ENCODE results near the gene SLC49A4. TPM values are rescaled to one million over a fixed set of nuclear protein-coding genes. Genes with fewer than 3 reads are reported as not detected.
A peak's percentile ranks its signal among the peaks of the same experiment; 100 is the strongest.

The SLC49A4 gene
- total and polyA plus RNA-seq, 2 experiments from 2014 or later, result 39.1 to 59.2 TPM

DNA sequence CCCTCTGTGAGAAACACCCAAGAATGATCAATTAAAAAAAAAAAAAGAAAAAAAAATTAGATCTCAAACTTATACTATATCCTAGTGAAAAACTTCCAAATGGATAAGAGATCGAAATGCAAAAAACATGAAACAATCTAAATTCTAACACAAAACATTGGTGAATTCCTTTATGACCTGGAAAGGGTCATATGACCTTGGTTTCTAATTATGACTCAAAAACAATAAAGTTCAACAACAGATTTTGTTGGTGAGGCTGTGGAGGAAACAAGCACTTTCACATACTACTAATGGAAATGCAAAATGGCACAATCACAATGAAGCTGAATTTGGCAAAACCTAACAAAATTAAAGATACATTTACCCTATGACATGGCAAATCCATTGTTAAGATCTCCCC is 46.5 kb upstream of the SLC49A4 start:
- H2AFZ ChIP-seq, result no peak overlapping the region
- no peak for TF ChIP-seq EZH2phosphoT487 (IDR thresholded peaks at IDR 0.05; ENCODE audit: low read depth, severe bottlenecking, unreplicated experiment)
- TF ChIP-seq, protein P1, sequence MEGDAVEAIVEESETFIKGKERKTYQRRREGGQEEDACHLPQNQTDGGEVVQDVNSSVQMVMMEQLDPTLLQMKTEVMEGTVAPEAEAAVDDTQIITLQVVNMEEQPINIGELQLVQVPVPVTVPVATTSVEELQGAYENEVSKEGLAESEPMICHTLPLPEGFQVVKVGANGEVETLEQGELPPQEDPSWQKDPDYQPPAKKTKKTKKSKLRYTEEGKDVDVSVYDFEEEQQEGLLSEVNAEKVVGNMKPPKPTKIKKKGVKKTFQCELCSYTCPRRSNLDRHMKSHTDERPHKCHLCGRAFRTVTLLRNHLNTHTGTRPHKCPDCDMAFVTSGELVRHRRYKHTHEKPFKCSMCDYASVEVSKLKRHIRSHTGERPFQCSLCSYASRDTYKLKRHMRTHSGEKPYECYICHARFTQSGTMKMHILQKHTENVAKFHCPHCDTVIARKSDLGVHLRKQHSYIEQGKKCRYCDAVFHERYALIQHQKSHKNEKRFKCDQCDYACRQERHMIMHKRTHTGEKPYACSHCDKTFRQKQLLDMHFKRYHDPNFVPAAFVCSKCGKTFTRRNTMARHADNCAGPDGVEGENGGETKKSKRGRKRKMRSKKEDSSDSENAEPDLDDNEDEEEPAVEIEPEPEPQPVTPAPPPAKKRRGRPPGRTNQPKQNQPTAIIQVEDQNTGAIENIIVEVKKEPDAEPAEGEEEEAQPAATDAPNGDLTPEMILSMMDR (IDR thresholded peaks at IDR 0.05; ENCODE audit: poor library complexity), result no peak
- TF ChIP-seq EZH2 (IDR thresholded peaks at IDR 0.05; ENCODE audit: borderline replicate concordance), result no peak
- no peak for DNase-seq (ENCODE audit: low spot score)
- no peak overlapping the region for H3K27ac ChIP-seq
- H3K79me2 ChIP-seq, result no peaks in the 10 kb centered on the region
- no peaks in the 10 kb centered on the region for H3K27me3 ChIP-seq
- no peaks in the 10 kb centered on the region for H4K20me1 ChIP-seq (ENCODE audit: insufficient read depth, poor library complexity, severe bottlenecking)
- H3K4me3 ChIP-seq, result no peak overlapping the region
- no peaks in the 10 kb centered on the region for H3K4me1 ChIP-seq (ENCODE audit: insufficient read depth)
- H3K4me2 ChIP-seq, result no peak overlapping the region
- H3K9me3 ChIP-seq (ENCODE audit: low read depth), result no peaks in the 10 kb centered on the region
- 100% methylated on average over 1 of the region's 1 CpG for WGBS (ENCODE audit: low lambda C conversion rate, missing lambda C conversion rate)
- no peaks in the 10 kb centered on the region for H3K9me2 ChIP-seq (replicated peaks; ENCODE audit: insufficient read depth)
- no peaks in the 10 kb centered on the region for H3K36me3 ChIP-seq (replicated peaks; ENCODE audit: insufficient read depth, low read depth)

DNA sequence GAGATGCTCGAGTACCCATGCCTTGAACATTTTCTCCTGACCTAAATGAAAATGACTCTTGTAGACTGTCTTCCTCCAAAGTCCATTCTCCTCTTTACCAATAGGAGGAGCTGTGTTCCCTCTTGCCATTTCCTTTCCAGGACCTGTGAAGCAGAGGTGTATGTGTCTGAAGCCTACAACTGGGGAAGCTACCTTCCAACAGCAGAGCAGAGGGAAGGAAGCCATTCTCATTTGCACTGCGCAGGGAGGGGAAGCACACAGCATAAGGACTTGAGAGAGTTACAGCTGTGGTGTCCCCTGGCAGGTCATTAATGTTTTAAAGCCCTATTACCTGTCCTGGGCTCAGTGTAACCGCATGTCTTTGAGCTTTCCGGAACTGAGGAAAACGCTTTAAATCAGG is 39.9 kb upstream of the SLC49A4 start:
- no peaks in the 10 kb centered on the region for H3K9me2 ChIP-seq (replicated peaks; ENCODE audit: insufficient read depth)
- no peak overlapping the region for H2AFZ ChIP-seq
- peak; percentile 65 for DNase-seq (ENCODE audit: low spot score)
- H3K27me3 ChIP-seq, result no peaks in the 10 kb centered on the region
- peak overlapping the region; percentile 28 for H3K4me2 ChIP-seq
- H3K9me3 ChIP-seq (ENCODE audit: low read depth), result no peaks in the 10 kb centered on the region
- no peak overlapping the region for H3K4me3 ChIP-seq
- WGBS (ENCODE audit: low lambda C conversion rate, missing lambda C conversion rate), result 70% methylated on average over 5 of the region's 5 CpGs
- no peak for TF ChIP-seq EZH2phosphoT487 (IDR thresholded peaks at IDR 0.05; ENCODE audit: low read depth, severe bottlenecking, unreplicated experiment)
- TF ChIP-seq, protein P1 (IDR thresholded peaks at IDR 0.05; ENCODE audit: poor library complexity), result peak; percentile 61
- peaks cover 16% of the 10 kb centered on the region for H3K4me1 ChIP-seq (ENCODE audit: insufficient read depth)
- H3K27ac ChIP-seq, result peak overlapping the region; percentile 87
- H3K36me3 ChIP-seq (replicated peaks; ENCODE audit: insufficient read depth, low read depth), result no peaks in the 10 kb centered on the region
- H3K79me2 ChIP-seq, result no peaks in the 10 kb centered on the region
- no peaks in the 10 kb centered on the region for H4K20me1 ChIP-seq (ENCODE audit: insufficient read depth, poor library complexity, severe bottlenecking)

DNA sequence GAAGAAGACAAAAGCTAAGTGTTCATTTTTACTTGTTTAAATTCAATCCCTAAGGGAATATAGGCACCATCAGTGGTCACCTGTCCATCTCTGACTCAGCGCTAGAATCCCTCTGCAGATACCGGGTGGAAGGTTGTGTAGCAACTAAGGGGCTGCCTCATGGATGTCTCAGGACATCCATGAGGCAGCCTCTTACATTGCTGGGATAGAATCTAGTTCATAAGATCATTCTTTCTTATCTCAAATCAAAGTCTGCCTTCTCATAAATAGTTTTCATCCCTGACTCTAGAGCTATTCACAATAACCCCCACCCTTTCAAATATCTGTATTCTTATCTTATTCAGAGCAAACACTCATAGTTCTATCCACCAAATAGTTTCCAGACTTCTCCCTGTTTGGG is 39.4 kb upstream of the SLC49A4 start:
- peak; percentile 62 for DNase-seq (ENCODE audit: low spot score)
- TF ChIP-seq EZH2phosphoT487 (IDR thresholded peaks at IDR 0.05; ENCODE audit: low read depth, severe bottlenecking, unreplicated experiment) (no peak), EZH2 (IDR thresholded peaks at IDR 0.05; ENCODE audit: borderline replicate concordance) (no peak)
- TF ChIP-seq, protein P1 (IDR thresholded peaks at IDR 0.05; ENCODE audit: poor library complexity), result no peak

More for the DNA sequence above, 39.4 kb upstream of the SLC49A4 start:
- Histone ChIP-seq H3K4me3 (no peak overlapping the region), H3K36me3 (replicated peaks; ENCODE audit: insufficient read depth, low read depth) (no peaks in the 10 kb centered on the region), H2AFZ (no peak overlapping the region), H3K9me2 (replicated peaks; ENCODE audit: insufficient read depth) (no peaks in the 10 kb centered on the region), H3K4me2 (peak overlapping the region; percentile 40), H3K79me2 (no peaks in the 10 kb centered on the region), H3K9me3 (ENCODE audit: low read depth) (no peaks in the 10 kb centered on the region), H3K27ac (peak overlapping the region; percentile 90), H4K20me1 (ENCODE audit: insufficient read depth, poor library complexity, severe bottlenecking) (no peaks in the 10 kb centered on the region), H3K4me1 (ENCODE audit: insufficient read depth) (peaks cover 22% of the 10 kb centered on the region), H3K27me3 (no peaks in the 10 kb centered on the region)
- 53% methylated on average over 2 of the region's 2 CpGs for WGBS (ENCODE audit: low lambda C conversion rate, missing lambda C conversion rate)

All from hepatocyte (in vitro differentiated cells).